Measurements from ENCODE around the gene LRCH4. TPM values are rescaled to one million over a fixed set of nuclear protein-coding genes. Genes with fewer than 3 reads are reported as not detected.

Gene LRCH4
- total and polyA plus RNA-seq, 2 of the 13 experiments (the other 11 are each of a cell fraction or from before 2014, with no cell fraction given), result 7.0 to 9.3 TPM

DNA sequence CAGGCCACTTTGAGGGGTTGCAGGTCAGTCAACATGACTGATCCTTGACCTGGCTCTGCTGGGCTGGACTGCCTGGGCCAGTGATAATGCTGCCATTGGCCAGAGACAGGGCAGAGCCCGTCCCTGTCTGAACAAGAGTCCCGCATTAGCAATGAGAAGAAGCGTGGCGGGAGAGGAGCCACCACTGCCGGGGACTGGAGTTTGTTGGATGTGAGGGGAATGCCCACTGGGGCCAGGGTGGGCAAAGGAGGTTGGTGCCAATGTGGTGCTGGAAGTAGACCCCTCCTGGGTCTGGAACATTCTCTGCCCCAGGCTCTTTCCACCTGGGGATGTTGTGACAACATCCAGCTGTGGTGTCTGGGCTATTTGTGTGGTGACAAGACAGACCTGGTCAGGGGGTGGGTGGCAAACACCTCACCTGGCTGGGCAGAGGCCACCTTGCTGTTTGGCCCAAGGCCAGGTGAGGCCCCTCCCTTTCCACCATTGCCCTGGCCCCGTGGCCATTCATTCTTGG, 19.9 kb downstream of the LRCH4 start (continued):
- TF ChIP-seq RXRA (CRISPR knock-in tag; IDR thresholded peaks at IDR 0.05) (peak; percentile 16; the same call in 1 of the 2 replicates), MIER3 (CRISPR knock-in tag; IDR thresholded peaks at IDR 0.05; ENCODE audit: borderline replicate concordance) (0 out of 2 replicates have a peak, but pooled peaks have one; percentile 40), SP4 (CRISPR knock-in tag; IDR thresholded peaks at IDR 0.05) (no peak), HMG20A (CRISPR knock-in tag; IDR thresholded peaks at IDR 0.05; ENCODE audit: borderline replicate concordance) (no peak), PHF21A (CRISPR knock-in tag; IDR thresholded peaks at IDR 0.05) (no peak), THAP11 (CRISPR knock-in tag; IDR thresholded peaks at IDR 0.05) (no peak), ARID3A (IDR thresholded peaks at IDR 0.05; ENCODE audit: low read depth, low read length) (no peak)

DNA sequence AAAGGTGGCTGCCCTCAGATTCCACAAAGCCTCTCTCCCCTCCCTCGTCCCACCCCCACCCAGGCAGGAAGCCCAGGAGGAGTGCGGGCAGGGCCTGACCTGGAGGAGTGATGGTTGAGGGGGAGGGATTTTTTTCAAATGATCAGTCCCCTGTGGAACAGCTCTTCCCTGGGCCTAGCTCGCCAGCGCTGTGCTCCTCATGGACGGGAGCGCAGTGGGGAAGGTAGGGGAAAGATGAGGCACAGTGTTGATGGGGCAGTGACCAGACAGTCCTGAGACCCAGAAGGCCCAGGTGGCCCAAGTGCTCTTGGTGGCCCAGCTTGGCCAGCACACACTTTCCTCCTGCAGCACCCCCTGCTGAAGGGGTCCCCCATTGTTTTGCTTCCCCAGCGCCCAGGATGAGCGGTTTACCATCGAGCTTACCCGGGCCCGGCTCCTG, 20.8 kb downstream of the LRCH4 start:
- Histone ChIP-seq H3K27me3 (ENCODE audit: control insufficient read depth in 1 of 2, insufficient read depth in 2 of 2, low read length in 2 of 2) (no peaks in the 10 kb centered on the region), H3K4me1 (ENCODE audit: insufficient read depth, low read length) (peaks cover 93% of the 10 kb centered on the region), H3K36me3 (replicated peaks in 1 of 2; ENCODE audit: control insufficient read depth in 1 of 2, insufficient read depth in 2 of 2, low read length in 2 of 2) (peaks cover 27 to 52% of the 10 kb centered on the region in 2 experiments), H3K79me2 (ENCODE audit: insufficient read depth, low read length) (peaks cover 4% of the 10 kb centered on the region), H4K20me1 (ENCODE audit: insufficient read depth, low read length) (peaks cover 14% of the 10 kb centered on the region; the same call in 1 of the 2 replicates), H3K9ac (ENCODE audit: insufficient read depth, low read depth, low read length) (no peak overlapping the region), H3K4me3 (replicated peaks in 1 of 3; ENCODE audit: insufficient read depth in 1 of 3, low read depth in 2 of 3, low read length in 3 of 3) (no peak overlapping the region), H3K27ac (ENCODE audit: extremely low read length, insufficient read depth, low read length) (peak overlapping the region; percentile 99), H3K9me3 (ENCODE audit: low read length) (no peaks in the 10 kb centered on the region), H3K4me2 (ENCODE audit: low read depth, low read length) (no peak overlapping the region), H2AFZ (ENCODE audit: low read length) (no peak overlapping the region)
- DNase-seq (ENCODE audit: low spot score), result no peak
- no peak for FAIRE-seq
- in situ Hi-C loops (cut with HindIII; ENCODE audit: extremely low pct_ligation_motif_present, low pct_unique_long_range_greater_than_20kb), result loop anchor here (5.0 kb wide), 1 partner anchor 78 kb away; no protein-coding TSS in a partner anchor
- no peak for ATAC-seq
- TF ChIP-seq AGO2 (optimal IDR thresholded peaks at IDR 0.05; ENCODE audit: low read depth, low read length), result peak; percentile 87
- TF ChIP-seq ZNF552 (CRISPR knock-in tag; IDR thresholded peaks at IDR 0.05; ENCODE audit: borderline replicate concordance), result no peak
- no peak for TF ChIP-seq NCOA1 (CRISPR knock-in tag; IDR thresholded peaks at IDR 0.05)
- TF ChIP-seq, protein P1, sequence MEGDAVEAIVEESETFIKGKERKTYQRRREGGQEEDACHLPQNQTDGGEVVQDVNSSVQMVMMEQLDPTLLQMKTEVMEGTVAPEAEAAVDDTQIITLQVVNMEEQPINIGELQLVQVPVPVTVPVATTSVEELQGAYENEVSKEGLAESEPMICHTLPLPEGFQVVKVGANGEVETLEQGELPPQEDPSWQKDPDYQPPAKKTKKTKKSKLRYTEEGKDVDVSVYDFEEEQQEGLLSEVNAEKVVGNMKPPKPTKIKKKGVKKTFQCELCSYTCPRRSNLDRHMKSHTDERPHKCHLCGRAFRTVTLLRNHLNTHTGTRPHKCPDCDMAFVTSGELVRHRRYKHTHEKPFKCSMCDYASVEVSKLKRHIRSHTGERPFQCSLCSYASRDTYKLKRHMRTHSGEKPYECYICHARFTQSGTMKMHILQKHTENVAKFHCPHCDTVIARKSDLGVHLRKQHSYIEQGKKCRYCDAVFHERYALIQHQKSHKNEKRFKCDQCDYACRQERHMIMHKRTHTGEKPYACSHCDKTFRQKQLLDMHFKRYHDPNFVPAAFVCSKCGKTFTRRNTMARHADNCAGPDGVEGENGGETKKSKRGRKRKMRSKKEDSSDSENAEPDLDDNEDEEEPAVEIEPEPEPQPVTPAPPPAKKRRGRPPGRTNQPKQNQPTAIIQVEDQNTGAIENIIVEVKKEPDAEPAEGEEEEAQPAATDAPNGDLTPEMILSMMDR (CRISPR knock-in tag; IDR thresholded peaks at IDR 0.05), result 0 out of 2 replicates have a peak, but pooled peaks have one; percentile 5
- TF ChIP-seq POLR2AphosphoS5 (IDR thresholded peaks at IDR 0.05; ENCODE audit: low read depth, low read length), result peak; percentile 32; the same call in 1 of the 2 replicates
- ChIA-PET POLR2A (interaction anchor here (1.1 to 2.2 kb wide), 3 partner anchors 20 to 23 kb away, joined by 3 to 7 read pairs (median 5); partner anchors contain the start of genes FBXO24 and LRCH4), CTCF (ENCODE audit: low intra/inter-chr PET ratio, low total read pairs) (no interaction called here)
- intact Hi-C loops (cut with micrococcal nuclease; ENCODE audit: unreplicated experiment), result no loop called here
- 92% methylated on average over 9 of the region's 11 CpGs for WGBS (ENCODE audit: low lambda C conversion rate)
- BruUV-seq (replicated peaks), result no TSS peak

Data from HepG2 (cell line).